ENCODE results near the gene FCGBP.
"Not testable (repeated sequence)": the region's sequence is repeated elsewhere in the genome, so short reads cannot be mapped to it uniquely, and the experiment has no call there.

Gene FCGBP

DNA sequence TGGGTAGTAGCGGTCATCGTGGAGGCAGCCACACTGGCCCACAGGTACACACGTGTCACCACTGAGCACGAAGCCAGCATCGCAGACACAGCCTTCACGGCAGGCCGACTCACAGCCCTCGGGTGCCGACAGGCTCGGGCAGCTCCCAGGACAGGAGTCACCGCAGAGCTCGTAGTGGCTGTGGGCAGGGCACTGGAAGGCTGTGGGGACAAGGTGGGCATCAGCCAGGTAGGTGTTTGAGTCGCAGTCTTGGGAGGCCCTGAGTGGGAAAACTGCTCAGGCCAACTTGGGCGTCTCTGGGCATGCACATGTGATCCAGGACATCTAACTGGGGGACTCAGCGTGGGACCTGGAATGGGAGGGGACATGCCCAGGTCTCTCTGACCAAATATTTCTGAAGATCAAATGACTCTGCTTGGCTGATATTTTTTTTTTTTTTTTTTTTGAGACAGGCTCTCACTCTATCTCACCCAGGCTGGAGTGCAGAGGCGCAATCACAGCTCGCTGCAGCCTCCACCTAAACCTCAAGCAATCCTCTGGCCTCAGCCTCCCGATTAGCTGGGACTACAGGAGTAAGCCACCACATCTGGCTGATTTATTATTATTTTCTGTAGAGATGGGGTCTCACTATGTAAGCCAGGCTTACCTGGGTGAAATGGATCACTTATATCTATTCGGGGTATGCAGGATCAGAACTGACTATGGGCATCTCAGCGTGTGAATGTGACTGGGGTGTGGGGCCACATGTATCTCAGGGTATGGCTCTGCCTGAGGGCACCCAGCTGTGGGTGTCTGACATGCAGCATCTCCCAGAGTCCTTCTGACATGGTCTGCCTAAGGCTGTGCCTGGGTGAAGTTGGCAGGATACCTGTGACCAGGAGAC is 44.3 kb downstream of the FCGBP start:
- not testable (repeated sequence) for DNase-seq

DNA sequence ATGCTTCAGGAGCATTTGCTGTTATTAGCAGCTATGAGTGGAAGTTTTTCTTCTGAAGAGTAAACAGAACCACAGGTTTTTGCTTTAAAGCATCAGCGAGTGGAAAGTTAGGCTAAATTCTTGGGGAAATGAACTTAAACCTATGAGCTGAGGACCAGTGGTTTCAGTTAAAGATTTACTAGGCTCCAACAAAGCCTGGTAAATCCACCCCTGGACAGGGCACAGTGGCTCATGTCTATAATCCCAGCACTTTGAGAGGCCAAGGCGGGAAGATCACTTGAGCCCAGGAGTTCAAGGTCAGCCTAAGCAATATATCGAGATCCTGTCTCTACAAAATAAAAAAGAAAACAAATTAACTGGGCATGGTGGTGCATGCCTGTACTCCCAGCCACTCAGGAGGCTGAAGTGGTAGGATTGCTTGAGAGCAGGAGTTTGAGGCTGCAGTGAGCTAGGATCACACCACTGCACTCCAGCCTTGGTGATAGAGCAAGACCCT is 46.9 kb downstream of the FCGBP start:
- not testable (repeated sequence) for DNase-seq

DNA sequence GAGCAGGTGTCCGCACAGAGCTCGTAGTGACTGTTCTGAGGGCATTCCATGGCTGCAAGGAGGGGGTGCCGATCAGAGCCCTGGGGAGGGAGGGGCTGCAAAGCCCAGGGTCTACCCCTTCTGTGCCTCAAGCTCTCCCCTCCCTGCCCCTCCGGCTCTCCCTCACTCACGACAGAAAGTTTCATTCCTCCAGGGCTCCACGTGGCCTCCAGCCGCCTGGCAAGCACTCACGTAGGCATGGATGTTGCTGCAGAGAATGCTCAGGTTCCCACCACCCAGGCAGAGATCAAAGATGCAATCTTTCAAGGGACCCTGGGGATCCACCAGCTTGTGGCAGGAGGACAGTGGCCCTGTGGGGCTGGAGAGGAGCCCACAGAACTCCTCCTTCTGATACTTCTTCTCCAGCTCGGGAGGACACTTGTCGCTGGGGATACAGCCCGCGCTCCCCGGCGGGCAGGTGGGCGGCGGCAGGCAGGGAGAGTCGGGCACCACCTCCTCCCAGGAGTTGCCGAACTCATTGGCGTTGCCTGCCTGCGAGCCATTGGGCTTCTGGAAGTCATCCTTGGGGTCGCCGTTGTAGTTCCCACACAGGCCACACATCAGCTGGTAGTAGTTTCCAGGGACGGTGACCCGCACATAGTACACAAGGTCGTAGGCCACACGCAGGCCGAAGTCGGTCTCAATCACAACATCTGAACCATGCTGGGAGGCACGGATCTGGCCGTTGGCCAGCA is 48.4 kb downstream of the FCGBP start:
- not testable (repeated sequence) for DNase-seq

DNA sequence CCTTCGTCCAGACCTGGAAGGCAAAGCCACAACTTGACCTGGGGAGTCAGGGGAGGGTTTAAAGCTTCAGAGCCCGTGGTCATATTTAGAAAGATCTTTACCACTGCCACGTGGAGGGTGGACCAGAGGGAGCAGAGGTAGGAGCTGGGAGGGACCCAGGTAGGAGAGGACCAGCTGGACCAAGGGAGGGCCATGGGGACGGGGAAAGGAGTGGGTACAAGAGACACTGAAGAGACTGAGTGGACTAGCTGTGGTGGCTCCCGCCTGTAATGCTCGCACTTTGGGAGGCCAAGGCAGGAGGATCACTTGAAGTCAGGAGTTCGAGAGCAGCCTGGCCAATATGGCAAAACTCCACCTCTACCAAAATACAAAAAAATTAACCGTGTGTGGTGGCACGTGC is 49.7 kb downstream of the FCGBP start:
- not testable (repeated sequence) for DNase-seq
